ENCODE data around the gene OXA1L. TPM values are rescaled to one million over a fixed set of nuclear protein-coding genes. Genes with fewer than 3 reads are reported as not detected.

Gene OXA1L
- total RNA-seq, 1 experiment from 2014 or later, result 146 TPM

DNA sequence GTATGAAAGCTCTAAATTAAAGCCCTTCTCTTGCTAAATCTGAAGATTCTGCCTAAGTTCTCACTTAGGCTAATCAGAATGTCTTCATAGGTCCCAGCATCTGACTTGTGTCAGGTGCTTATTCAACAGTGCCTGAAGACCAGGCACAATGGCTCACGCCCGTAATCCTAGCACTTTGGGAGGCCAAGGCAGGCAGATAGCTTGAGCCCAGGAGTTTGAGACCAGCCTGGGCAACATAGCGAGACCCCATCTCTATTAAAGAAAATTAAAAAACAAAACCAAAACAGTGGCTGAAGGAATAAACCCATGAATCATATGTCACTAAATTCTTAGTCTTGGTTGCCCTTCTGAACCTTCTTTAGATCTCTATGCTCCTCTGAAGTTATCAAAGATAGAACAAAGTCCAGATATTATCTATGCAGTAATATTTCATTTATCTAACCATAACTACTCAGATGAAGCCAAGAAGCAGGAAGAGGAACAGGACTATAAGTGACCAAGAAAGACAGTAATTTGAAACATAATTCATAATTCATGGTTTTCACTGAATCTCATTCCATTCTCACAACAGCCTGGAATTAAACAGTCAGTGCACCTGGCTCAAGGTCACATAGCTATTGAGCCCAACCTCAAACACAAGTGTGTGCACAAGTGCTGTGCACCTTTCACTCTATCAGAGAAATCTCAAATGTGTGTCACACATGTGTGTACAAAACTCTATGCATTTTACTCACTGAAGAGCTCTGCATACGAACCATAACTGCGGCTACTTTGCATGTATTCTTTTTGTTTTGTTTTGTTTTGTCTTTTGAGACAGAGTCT lies 42.1 kb downstream of the OXA1L start:
- POLR2A ChIA-PET, result no interaction called here
- TF ChIP-seq POLR2AphosphoS5 (IDR thresholded peaks at IDR 0.05; ENCODE audit: low read depth, low read length) (no peak), JUND (IDR thresholded peaks at IDR 0.05) (no peak), EZH2phosphoT487 (IDR thresholded peaks at IDR 0.05; ENCODE audit: borderline replicate concordance) (no peak), ELF1 (IDR thresholded peaks at IDR 0.05; ENCODE audit: borderline replicate concordance, low read depth) (no peak), EGR1 (IDR thresholded peaks at IDR 0.05; ENCODE audit: low read depth) (no peak), ZNF274 (IDR thresholded peaks at IDR 0.05; ENCODE audit: low read depth, low read length) (no peak), CBX3 (IDR thresholded peaks at IDR 0.05; ENCODE audit: low read depth) (no peak), EZH2 (IDR thresholded peaks at IDR 0.05) (no peak), POLR2A (IDR thresholded peaks at IDR 0.05; ENCODE audit: borderline replicate concordance, extremely low read depth, insufficient read depth, insufficient read length) (no peak), SP1 (IDR thresholded peaks at IDR 0.05; ENCODE audit: low read depth) (no peak), YY1 (IDR thresholded peaks at IDR 0.05; ENCODE audit: extremely low read depth, insufficient replicate concordance, low read depth, low read length) (no peak), RAD21 (IDR thresholded peaks at IDR 0.05; ENCODE audit: low read depth) (no peak), ZFX (IDR thresholded peaks at IDR 0.05) (no peak), TCF7L2 (IDR thresholded peaks at IDR 0.05; ENCODE audit: borderline replicate concordance, extremely low read depth, insufficient read depth, insufficient read length) (no peak)
- TF ChIP-seq, protein P1, sequence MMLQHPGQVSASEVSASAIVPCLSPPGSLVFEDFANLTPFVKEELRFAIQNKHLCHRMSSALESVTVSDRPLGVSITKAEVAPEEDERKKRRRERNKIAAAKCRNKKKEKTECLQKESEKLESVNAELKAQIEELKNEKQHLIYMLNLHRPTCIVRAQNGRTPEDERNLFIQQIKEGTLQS (IDR thresholded peaks at IDR 0.05), result no peak
- TF ChIP-seq, protein P2, sequence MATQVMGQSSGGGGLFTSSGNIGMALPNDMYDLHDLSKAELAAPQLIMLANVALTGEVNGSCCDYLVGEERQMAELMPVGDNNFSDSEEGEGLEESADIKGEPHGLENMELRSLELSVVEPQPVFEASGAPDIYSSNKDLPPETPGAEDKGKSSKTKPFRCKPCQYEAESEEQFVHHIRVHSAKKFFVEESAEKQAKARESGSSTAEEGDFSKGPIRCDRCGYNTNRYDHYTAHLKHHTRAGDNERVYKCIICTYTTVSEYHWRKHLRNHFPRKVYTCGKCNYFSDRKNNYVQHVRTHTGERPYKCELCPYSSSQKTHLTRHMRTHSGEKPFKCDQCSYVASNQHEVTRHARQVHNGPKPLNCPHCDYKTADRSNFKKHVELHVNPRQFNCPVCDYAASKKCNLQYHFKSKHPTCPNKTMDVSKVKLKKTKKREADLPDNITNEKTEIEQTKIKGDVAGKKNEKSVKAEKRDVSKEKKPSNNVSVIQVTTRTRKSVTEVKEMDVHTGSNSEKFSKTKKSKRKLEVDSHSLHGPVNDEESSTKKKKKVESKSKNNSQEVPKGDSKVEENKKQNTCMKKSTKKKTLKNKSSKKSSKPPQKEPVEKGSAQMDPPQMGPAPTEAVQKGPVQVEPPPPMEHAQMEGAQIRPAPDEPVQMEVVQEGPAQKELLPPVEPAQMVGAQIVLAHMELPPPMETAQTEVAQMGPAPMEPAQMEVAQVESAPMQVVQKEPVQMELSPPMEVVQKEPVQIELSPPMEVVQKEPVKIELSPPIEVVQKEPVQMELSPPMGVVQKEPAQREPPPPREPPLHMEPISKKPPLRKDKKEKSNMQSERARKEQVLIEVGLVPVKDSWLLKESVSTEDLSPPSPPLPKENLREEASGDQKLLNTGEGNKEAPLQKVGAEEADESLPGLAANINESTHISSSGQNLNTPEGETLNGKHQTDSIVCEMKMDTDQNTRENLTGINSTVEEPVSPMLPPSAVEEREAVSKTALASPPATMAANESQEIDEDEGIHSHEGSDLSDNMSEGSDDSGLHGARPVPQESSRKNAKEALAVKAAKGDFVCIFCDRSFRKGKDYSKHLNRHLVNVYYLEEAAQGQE (IDR thresholded peaks at IDR 0.05; ENCODE audit: low read depth), result no peak
- TF ChIP-seq, protein P3, sequence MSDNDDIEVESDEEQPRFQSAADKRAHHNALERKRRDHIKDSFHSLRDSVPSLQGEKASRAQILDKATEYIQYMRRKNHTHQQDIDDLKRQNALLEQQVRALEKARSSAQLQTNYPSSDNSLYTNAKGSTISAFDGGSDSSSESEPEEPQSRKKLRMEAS (IDR thresholded peaks at IDR 0.05), result no peak
- TF ChIP-seq, protein P4, sequence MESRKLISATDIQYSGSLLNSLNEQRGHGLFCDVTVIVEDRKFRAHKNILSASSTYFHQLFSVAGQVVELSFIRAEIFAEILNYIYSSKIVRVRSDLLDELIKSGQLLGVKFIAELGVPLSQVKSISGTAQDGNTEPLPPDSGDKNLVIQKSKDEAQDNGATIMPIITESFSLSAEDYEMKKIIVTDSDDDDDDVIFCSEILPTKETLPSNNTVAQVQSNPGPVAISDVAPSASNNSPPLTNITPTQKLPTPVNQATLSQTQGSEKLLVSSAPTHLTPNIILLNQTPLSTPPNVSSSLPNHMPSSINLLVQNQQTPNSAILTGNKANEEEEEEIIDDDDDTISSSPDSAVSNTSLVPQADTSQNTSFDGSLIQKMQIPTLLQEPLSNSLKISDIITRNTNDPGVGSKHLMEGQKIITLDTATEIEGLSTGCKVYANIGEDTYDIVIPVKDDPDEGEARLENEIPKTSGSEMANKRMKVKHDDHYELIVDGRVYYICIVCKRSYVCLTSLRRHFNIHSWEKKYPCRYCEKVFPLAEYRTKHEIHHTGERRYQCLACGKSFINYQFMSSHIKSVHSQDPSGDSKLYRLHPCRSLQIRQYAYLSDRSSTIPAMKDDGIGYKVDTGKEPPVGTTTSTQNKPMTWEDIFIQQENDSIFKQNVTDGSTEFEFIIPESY (IDR thresholded peaks at IDR 0.05; ENCODE audit: extremely low read depth, insufficient replicate concordance, low read length), result no peak
- CTCF ChIA-PET, result interaction anchor here (0.9 to 1.2 kb wide), 2 partner anchors 14 kb away, joined by 3 to 4 read pairs; no protein-coding TSS in a partner anchor

More for the DNA sequence above, 42.1 kb downstream of the OXA1L start:
- intact Hi-C loops (cut with micrococcal nuclease), result no loop called here
- Histone ChIP-seq H4K20me1 (ENCODE audit: insufficient read depth) (no peaks in the 10 kb centered on the region), H3K4me3 (replicated peaks in 1 of 2; ENCODE audit: low read depth in 1 of 2, low read length in 2 of 2) (no peak overlapping the region), H3K4me2 (ENCODE audit: low read length) (no peak overlapping the region), H3K36me3 (ENCODE audit: control insufficient read depth in 1 of 2, insufficient read depth in 2 of 2, low read length in 2 of 2) (no peaks in the 10 kb centered on the region), H3K27me3 (ENCODE audit: insufficient read depth, low read length) (no peaks in the 10 kb centered on the region), H3K79me2 (ENCODE audit: insufficient read depth, low read length) (no peaks in the 10 kb centered on the region), H3K4me1 (ENCODE audit: control insufficient read depth in 1 of 2, insufficient read depth in 2 of 2, low read length in 2 of 2) (peaks cover 4 to 11% of the 10 kb centered on the region in 2 experiments; a peak in 3 of 4 replicates), H3K27ac (ENCODE audit: low read depth, low read length) (no peak overlapping the region), H2AFZ (ENCODE audit: low read depth, low read length, poor library complexity, severe bottlenecking) (no peak overlapping the region), H3K9ac (ENCODE audit: low read length) (no peak overlapping the region), H3K9me2 (ENCODE audit: insufficient read depth) (no peaks in the 10 kb centered on the region), H3K9me3 (ENCODE audit: control insufficient read depth in 1 of 2, insufficient read depth in 1 of 2, low read depth in 1 of 2, low read length in 2 of 2) (no peaks in the 10 kb centered on the region)
- no peak for DNase-seq (ENCODE audit: low read depth, low spot score)
- no TSS peak for BruUV-seq (replicated peaks)
- RAD21 ChIA-PET (ENCODE audit: low non-redundant PET in 1 of 2, low total read pairs in 2 of 2, uncharacterized antibody in 2 of 2, unreplicated experiment in 2 of 2), result no interaction called here
- ATAC-seq, result no peak
